HUES64 (cell line): Measurements from ENCODE around the gene TRIM75.
"Not testable (repeated sequence)": the region's sequence is repeated elsewhere in the genome, so short reads cannot be mapped to it uniquely, and the experiment has no call there.

Source experiments
- H3K27ac ChIP-seq: 2 replicates; pipeline ENCODE4 v1.7.0; 2013; ENCODE audit warnings: low read depth, low read length, inconsistent platforms
- H3K27me3 ChIP-seq: 2 replicates; pipeline ENCODE4 v1.6.1; 2013; ENCODE audit warnings: mild to moderate bottlenecking, low read length; ENCODE audit not compliant: insufficient read depth
- H3K36me3 ChIP-seq: 2 replicates; pipeline ENCODE4 v1.6.1; 2013; ENCODE audit warnings: mild to moderate bottlenecking, low read length; ENCODE audit not compliant: insufficient read depth
- H3K4me1 ChIP-seq: 2 replicates; pipeline ENCODE4 v1.6.1; 2013; ENCODE audit warnings: mild to moderate bottlenecking, low read length, moderate library complexity; ENCODE audit not compliant: insufficient read depth
- H3K4me3 ChIP-seq: 2 replicates; pipeline ENCODE4 v1.5.1; 2013; ENCODE audit warnings: mild to moderate bottlenecking, low read length, moderate library complexity
- H3K9ac ChIP-seq: 2 replicates; pipeline ENCODE4 v1.6.1; 2013; ENCODE audit warnings: mild to moderate bottlenecking, low read depth, low read length
- H3K9me3 ChIP-seq: 2 replicates; pipeline ENCODE4 v1.6.1; 2013; ENCODE audit warnings: low read depth, low read length; ENCODE audit not compliant: insufficient read depth
- WGBS: fragments of 150-250, 120-280 bp; methylation state at CpG from one replicate; pipeline ENCODE4 v1.1.7; 2013; ENCODE audit warnings: missing lambda C conversion rate; 5-methylcytosine and 5-hydroxymethylcytosine counted together

Gene TRIM75

GRCh38 chr4:165079476-165079875 lies 25.8 kb downstream of the TRIM75 start:
- no peak overlapping the region for H3K4me3 ChIP-seq
- no peaks in the 10 kb centered on the region for H3K27me3 ChIP-seq
- H3K27ac ChIP-seq: no peak overlapping the region
- no peaks in the 10 kb centered on the region for H3K9me3 ChIP-seq
- H3K36me3 ChIP-seq: peaks cover 31% of the 10 kb centered on the region
- H3K9ac ChIP-seq: no peak overlapping the region
- H3K4me1 ChIP-seq: no peaks in the 10 kb centered on the region
- WGBS: 95% methylated on average over 6 of the region's 6 CpGs

GRCh38 chr4:165084787-165085186 lies 31.1 kb downstream of the TRIM75 start:
- H3K4me3 ChIP-seq, H3K9me3 ChIP-seq, H3K9ac ChIP-seq, H3K4me1 ChIP-seq, H3K27ac ChIP-seq, H3K27me3 ChIP-seq: not testable (repeated sequence)
- 91% methylated on average over 6 of the region's 7 CpGs for WGBS
- peaks cover 46% of the 10 kb centered on the region for H3K36me3 ChIP-seq

GRCh38 chr4:165085946-165086345 lies 32.3 kb downstream of the TRIM75 start:
- Histone ChIP-seq H3K27ac (no peak overlapping the region), H3K4me3 (no peak overlapping the region), H3K4me1 (no peaks in the 10 kb centered on the region), H3K27me3 (no peaks in the 10 kb centered on the region), H3K9me3 (no peaks in the 10 kb centered on the region), H3K36me3 (peaks cover 39% of the 10 kb centered on the region), H3K9ac (no peak overlapping the region)
- 98% methylated on average over 2 of the region's 2 CpGs for WGBS

GRCh38 chr4:165088366-165088765 lies 34.7 kb downstream of the TRIM75 start:
- Histone ChIP-seq H3K27me3 (no peaks in the 10 kb centered on the region), H3K4me3 (no peak overlapping the region), H3K36me3 (peaks cover 42% of the 10 kb centered on the region), H3K27ac (no peak overlapping the region), H3K9ac (no peak overlapping the region), H3K9me3 (no peaks in the 10 kb centered on the region), H3K4me1 (no peaks in the 10 kb centered on the region)
- WGBS: 95% methylated on average over 3 of the region's 3 CpGs

- WGBS: 94% methylated on average over 8 of the region's 8 CpGs
- not testable (repeated sequence) for H3K4me1 ChIP-seq, H3K27ac ChIP-seq, H3K9ac ChIP-seq, H3K4me3 ChIP-seq, H3K27me3 ChIP-seq, H3K9me3 ChIP-seq
- peaks cover 17% of the 10 kb centered on the region for H3K36me3 ChIP-seq
Observed at GRCh38 chr4:165092187-165092586, 38.5 kb downstream of the TRIM75 start.

- H3K36me3 ChIP-seq: peaks cover 10% of the 10 kb centered on the region
- WGBS: 92% methylated on average over 2 of the region's 3 CpGs
Observed at GRCh38 chr4:165094873-165095272, 41.2 kb downstream of the TRIM75 start.

GRCh38 chr4:165095291-165095690 lies 41.6 kb downstream of the TRIM75 start:
- no peak overlapping the region for H3K27ac ChIP-seq
- 88% methylated on average over 1 of the region's 1 CpG for WGBS
- no peaks in the 10 kb centered on the region for H3K9me3 ChIP-seq
- peaks cover 13% of the 10 kb centered on the region for H3K36me3 ChIP-seq
- no peaks in the 10 kb centered on the region for H3K4me1 ChIP-seq
- H3K9ac ChIP-seq: no peak overlapping the region
- H3K4me3 ChIP-seq: no peak overlapping the region
- no peaks in the 10 kb centered on the region for H3K27me3 ChIP-seq

More at GRCh38 chr4:165094873-165095272, 41.2 kb downstream of the TRIM75 start:
- Histone ChIP-seq H3K4me3 (no peak overlapping the region), H3K27ac (no peak overlapping the region), H3K27me3 (no peaks in the 10 kb centered on the region), H3K9me3 (no peaks in the 10 kb centered on the region), H3K4me1 (no peaks in the 10 kb centered on the region), H3K9ac (no peak overlapping the region)

GRCh38 chr4:165096776-165097175 lies 43.1 kb downstream of the TRIM75 start:
- no peaks in the 10 kb centered on the region for H3K9me3 ChIP-seq
- no peaks in the 10 kb centered on the region for H3K27me3 ChIP-seq
- H3K27ac ChIP-seq: no peak overlapping the region
- H3K9ac ChIP-seq: no peak overlapping the region
- H3K4me1 ChIP-seq: no peaks in the 10 kb centered on the region
- 86% methylated on average over 2 of the region's 2 CpGs for WGBS
- peaks cover 19% of the 10 kb centered on the region for H3K36me3 ChIP-seq
- H3K4me3 ChIP-seq: no peak overlapping the region

GRCh38 chr4:165101641-165102040 lies 48.0 kb downstream of the TRIM75 start:
- no peaks in the 10 kb centered on the region for H3K27me3 ChIP-seq
- WGBS: 86% methylated on average over 3 of the region's 3 CpGs
- no peaks in the 10 kb centered on the region for H3K4me1 ChIP-seq
- H3K9me3 ChIP-seq: no peaks in the 10 kb centered on the region
- H3K36me3 ChIP-seq: peaks cover 26% of the 10 kb centered on the region
- H3K4me3 ChIP-seq: no peak overlapping the region
- no peak overlapping the region for H3K9ac ChIP-seq
- no peak overlapping the region for H3K27ac ChIP-seq

- Histone ChIP-seq H3K36me3 (peaks cover 10% of the 10 kb centered on the region), H3K9ac (no peak overlapping the region), H3K4me1 (no peaks in the 10 kb centered on the region), H3K4me3 (no peak overlapping the region), H3K27me3 (no peaks in the 10 kb centered on the region), H3K27ac (no peak overlapping the region), H3K9me3 (no peaks in the 10 kb centered on the region)
- 85% methylated on average over 6 of the region's 6 CpGs for WGBS
Observed at GRCh38 chr4:165106518-165106917, 52.9 kb downstream of the TRIM75 start.
